GM06990 (cell line): ENCODE data around the gene SBK3.
"Not testable (repeated sequence)": the region's sequence is repeated elsewhere in the genome, so short reads cannot be mapped to it uniquely, and the experiment has no call there.

Experiments used
- DNase-seq: peaks from one replicate; pipeline ENCODE4 v3.0.0-alpha.2; 2011; ENCODE audit not compliant: insufficient read length; ENCODE audit errors: extremely low read depth
- H3K27me3 ChIP-seq: replicated peaks from 2 replicates; pipeline ENCODE4 v1.6.0; 2011; ENCODE audit warnings: low read length; ENCODE audit not compliant: control insufficient read depth, insufficient read depth
- H3K36me3 ChIP-seq: 2 replicates; pipeline ENCODE4 v1.5.1; 2011; ENCODE audit warnings: low read length; ENCODE audit not compliant: control insufficient read depth, insufficient read depth
- H3K4me3 ChIP-seq: replicated peaks from 2 replicates; pipeline ENCODE4 v1.5.1; 2011; ENCODE audit warnings: low read depth, mild to moderate bottlenecking, control low read depth, low read length
- TF ChIP-seq, protein P1 (sequence below): IDR thresholded peaks from 2 replicates; pipeline ENCODE4 v1.5.1; 2011; ENCODE audit warnings: low read length, control low read depth, mild to moderate bottlenecking, inconsistent platforms; ENCODE audit not compliant: insufficient read depth, poor library complexity, severe bottlenecking

SBK3 gene

DNA sequence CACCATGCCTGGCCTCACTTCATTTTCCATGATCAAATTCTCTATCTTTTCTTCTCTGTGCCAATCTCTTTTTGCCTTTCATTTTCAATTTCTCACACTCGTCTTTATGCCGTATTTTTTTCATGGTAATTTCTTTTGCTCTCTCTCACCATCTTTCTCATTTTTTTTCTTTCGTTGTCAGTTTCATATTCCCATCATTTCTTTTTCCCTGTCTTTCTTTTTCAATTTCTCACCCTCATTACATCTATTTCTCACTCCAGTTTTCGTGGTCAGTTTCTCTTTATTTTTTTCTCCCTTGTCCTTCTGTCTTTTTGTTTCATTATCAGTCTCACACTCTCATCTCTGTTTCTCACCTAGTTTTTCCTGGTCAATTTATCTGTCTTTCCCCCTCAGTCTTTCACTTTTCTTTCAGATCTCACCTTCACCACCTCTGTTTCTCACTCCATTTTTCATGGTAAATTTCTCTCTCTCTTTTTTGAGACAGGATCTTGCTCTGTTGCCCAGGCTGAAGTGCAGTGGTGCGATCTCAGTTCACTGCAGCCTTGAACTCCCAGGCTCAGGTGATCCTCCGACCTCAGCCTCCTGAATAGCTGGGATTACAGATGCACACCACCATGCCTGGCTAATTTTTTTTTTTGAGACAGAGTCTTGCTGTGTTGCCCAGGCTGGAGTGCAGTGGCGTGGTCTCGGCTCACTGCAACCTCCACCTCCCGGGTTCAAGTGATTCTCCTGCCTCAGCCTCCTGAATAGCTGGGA, 43.0 kb downstream of the SBK3 start:
- TF ChIP-seq, protein P1, sequence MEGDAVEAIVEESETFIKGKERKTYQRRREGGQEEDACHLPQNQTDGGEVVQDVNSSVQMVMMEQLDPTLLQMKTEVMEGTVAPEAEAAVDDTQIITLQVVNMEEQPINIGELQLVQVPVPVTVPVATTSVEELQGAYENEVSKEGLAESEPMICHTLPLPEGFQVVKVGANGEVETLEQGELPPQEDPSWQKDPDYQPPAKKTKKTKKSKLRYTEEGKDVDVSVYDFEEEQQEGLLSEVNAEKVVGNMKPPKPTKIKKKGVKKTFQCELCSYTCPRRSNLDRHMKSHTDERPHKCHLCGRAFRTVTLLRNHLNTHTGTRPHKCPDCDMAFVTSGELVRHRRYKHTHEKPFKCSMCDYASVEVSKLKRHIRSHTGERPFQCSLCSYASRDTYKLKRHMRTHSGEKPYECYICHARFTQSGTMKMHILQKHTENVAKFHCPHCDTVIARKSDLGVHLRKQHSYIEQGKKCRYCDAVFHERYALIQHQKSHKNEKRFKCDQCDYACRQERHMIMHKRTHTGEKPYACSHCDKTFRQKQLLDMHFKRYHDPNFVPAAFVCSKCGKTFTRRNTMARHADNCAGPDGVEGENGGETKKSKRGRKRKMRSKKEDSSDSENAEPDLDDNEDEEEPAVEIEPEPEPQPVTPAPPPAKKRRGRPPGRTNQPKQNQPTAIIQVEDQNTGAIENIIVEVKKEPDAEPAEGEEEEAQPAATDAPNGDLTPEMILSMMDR, result no peak
- DNase-seq, result no peak
- Histone ChIP-seq H3K27me3 (no peaks in the 10 kb centered on the region; the same call in 1 of the 2 replicates), H3K4me3 (no peak overlapping the region), H3K36me3 (no peaks in the 10 kb centered on the region)

DNA sequence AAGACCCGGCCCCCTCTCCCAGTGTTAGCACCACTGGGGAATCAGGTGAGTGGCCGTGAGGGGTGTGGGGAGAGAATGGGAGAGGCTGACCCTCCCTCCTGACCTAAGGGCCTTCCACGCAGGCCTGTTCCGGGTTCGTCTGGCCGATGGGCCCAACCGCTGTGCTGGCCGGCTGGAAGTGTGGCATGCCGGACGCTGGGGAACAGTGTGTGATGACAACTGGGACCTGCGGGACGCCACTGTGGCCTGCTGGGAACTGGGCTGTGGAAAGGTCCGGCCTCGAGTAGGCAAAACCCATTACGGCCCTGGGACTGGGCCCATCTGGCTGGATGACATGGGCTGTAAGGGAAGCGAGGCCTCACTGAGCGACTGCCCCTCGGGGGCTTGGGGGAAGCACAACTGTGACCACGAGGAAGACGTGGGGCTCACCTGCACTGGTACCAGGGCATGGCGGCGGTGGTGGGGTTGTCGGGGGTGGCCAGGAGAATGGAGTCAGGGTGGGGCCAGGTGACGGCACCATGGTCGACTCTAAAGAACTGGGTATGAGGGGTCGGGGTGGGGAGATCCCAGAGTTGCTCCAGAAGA, 44.9 kb downstream of the SBK3 start:
- Histone ChIP-seq H3K4me3 (no peak overlapping the region), H3K27me3 (no peaks in the 10 kb centered on the region; the same call in 1 of the 2 replicates), H3K36me3 (no peaks in the 10 kb centered on the region)
- TF ChIP-seq, protein P1, result no peak
- DNase-seq, result no peak

DNA sequence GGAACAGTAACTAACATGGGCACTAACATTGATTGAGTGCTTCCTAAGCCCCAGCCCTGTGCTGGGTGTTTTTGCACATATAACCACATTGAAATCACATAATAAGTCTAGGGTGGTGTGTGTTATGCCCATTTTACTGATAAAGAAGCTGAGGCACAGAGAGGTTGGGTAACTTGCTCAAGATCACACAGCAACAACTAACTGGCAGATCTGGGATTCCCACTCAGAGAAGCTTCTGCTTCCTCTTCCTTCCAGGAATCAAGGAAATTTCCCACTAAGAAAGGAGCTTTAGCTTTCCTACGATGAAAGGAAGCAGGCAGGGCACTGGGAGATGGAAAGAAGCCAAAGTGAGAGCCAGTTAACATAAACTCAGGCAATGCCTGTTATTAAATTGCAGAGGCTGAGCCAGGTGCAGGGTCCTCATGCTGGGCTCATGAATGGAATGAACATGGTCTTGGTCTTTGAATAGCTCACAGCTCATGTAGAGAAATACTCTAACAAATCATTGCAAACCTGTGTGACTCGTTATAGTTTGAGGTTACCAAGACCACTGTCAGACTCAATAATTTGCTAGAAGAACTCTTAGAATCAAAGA, 47.0 kb downstream of the SBK3 start:
- Histone ChIP-seq H3K27me3 (no peaks in the 10 kb centered on the region; the same call in 1 of the 2 replicates), H3K4me3 (no peak overlapping the region), H3K36me3 (no peaks in the 10 kb centered on the region)
- no peak for DNase-seq
- TF ChIP-seq, protein P1, result no peak

DNA sequence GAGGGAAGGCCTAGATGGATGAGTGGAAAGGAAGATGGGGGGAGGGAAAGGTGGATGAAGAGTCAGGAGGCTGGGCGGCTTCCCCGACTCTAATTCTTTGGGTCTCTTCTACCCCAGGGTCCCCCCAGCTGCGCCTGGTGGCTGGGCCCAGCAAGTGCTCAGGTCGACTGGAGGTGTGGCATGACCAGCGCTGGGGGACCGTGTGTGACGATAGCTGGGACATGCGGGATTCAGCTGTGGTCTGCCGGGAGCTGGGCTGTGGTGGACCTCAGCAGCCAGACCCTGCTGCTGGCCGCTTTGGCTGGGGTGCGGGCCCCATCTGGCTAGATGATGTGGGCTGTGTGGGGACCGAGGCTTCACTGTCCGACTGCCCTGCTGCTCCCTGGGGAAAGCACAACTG, 47.6 kb downstream of the SBK3 start:
- no peaks in the 10 kb centered on the region for H3K36me3 ChIP-seq
- TF ChIP-seq, protein P1, result no peak

DNA sequence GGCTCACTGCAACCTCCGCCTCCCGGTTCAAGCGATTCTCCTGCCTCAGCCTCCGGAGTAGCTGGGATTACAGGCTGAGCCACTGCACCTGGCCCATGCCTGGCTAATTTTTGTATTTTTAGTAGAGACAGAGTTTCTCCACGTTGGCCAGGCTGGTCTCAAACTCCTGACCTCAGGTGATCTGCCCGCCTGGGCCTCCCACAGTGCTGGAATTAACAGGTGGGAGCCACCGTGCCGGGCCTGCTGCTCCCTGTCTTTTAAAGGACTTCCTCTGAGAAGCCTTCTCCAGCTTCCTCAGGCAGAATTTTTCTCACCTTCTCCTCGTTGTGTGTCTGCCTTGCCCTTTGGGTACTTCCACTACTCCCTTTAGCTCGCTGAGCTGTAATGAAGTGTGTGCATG, 48.5 kb downstream of the SBK3 start:
- DNase-seq, H3K4me3 ChIP-seq, H3K27me3 ChIP-seq, H3K36me3 ChIP-seq: not testable (repeated sequence)

More for the DNA sequence above, 47.6 kb downstream of the SBK3 start:
- Histone ChIP-seq H3K27me3 (no peaks in the 10 kb centered on the region; the same call in 1 of the 2 replicates), H3K4me3 (no peak overlapping the region)
- DNase-seq, result no peak

DNA sequence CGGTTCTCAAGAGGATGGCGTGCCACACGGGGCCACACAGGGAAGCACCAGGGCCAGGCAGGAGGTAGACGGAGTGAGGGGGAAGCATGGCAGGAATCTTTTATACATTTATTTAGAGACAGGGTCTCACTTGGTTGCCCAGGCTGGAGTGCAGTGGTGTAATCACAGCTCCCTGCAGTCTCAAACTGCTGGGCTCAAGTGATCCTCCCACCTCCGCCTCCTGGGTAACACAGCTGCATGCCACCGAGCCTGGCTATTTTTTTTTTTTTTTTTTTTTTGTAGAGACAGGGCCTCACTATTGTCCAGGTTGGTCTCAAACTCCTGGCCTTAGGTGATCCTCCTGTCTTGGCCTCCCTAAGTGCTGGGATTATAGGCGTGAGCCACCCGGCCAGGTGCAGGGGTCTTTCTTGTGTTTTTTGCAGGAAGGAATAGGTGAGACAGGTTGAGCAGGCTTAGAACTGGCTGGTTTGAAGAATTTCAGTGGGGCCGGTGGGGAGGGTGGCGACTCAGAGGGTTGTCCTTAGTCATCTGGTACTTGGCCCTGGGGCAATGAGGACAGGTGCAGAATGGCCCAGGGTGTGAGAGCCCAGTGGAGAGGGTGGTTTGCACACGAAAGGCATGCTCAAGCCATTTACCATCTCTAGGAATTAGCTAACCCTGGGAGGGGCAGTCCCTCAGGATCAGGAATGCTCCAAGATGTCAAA, 49.5 kb downstream of the SBK3 start:
- Histone ChIP-seq H3K27me3 (no peaks in the 10 kb centered on the region; the same call in 1 of the 2 replicates), H3K4me3 (no peak overlapping the region), H3K36me3 (no peaks in the 10 kb centered on the region)
- TF ChIP-seq, protein P1, result no peak
- DNase-seq, result no peak
